HPDE6-E6E7 (cell line): ENCODE results near the gene TRNP1.
A peak's percentile ranks its signal among the peaks of the same experiment; 100 is the strongest.
"Not testable (repeated sequence)": the region's sequence is repeated elsewhere in the genome, so short reads cannot be mapped to it uniquely, and the experiment has no call there.

Source experiments
- DNase-seq: peaks from one replicate; pipeline ENCODE4 v3.0.0; 2011; ENCODE audit warnings: missing footprints; ENCODE audit errors: extremely low spot score

Gene TRNP1, protein sequence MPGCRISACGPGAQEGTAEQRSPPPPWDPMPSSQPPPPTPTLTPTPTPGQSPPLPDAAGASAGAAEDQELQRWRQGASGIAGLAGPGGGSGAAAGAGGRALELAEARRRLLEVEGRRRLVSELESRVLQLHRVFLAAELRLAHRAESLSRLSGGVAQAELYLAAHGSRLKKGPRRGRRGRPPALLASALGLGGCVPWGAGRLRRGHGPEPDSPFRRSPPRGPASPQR

GRCh38 chr1:26993237-26994019 is at the start of gene TRNP1:
TRNP1 (plus strand) TSS chr1:26993692; CDS start chr1:26993787, 95 bp downstream.
- DNase-seq = no peak

- no peak for DNase-seq
Observed at GRCh38 chr1:26945138-26945537, 48.4 kb upstream of the TRNP1 start.

DNA sequence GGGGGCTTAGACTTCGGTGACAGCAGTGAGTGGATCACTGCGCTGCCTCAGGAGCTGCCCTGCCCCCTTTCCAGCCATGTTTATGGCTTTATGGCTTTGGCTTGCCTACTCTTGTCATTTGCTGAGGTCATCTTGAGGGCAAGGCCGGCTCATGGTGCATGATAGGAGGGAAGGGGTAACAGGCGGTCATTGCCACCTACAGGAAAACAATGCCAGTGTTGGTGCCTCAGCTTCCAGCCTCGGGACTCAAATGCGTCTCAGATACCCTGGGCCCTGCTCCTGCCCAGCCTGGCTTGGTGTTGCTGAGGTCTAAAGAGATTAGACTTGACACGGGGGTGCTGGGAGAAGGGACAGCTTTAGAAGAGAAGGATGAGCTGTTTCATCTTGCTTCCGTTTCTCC is 47.8 kb upstream of the TRNP1 start:
- DNase-seq = no peak

- DNase-seq = no peak
Observed at GRCh38 chr1:26946270-26946669, 47.2 kb upstream of the TRNP1 start.

DNA sequence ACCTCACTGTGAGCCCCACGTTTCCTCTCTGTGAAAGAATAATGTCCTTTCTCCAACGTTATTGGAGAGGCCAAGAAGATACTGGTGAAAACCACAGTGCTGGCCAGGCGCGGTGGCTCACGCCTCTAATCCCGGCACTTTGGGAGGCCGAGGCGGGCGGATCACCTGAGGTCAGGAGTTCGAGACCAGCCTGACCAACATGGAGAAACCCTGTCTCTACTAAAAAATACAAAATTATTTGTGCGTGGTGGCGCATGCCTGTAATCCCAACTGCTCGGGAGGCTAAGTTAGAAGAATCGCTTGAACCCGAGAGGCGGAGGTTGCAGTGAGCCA is 44.8 kb upstream of the TRNP1 start:
- DNase-seq = not testable (repeated sequence)

- DNase-seq = no peak
Observed at GRCh38 chr1:26949266-26949925, 44.1 kb upstream of the TRNP1 start.

GRCh38 chr1:26949926-26950319 is 43.6 kb upstream of the TRNP1 start:
- no peak for DNase-seq

DNA sequence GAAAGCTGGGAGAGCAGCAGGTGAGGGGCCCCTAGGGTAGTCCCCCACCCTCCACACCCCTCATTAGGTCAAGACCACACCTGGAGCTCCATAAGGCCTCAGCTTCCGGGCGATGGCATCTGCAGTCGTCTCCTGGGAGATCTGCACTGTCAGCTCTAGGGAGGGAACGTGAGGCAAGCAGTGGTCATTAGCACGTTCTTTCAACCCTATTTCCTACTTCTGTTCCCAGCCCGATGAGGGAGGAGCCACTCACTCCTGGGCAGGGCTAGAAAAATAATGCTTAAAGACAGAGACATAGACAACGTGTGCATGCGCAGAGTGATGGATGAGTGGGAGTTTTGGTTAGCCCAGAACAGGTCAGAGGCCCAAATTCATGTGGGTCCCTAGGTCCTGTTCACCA is 42.9 kb upstream of the TRNP1 start:
- no peak for DNase-seq

DNA sequence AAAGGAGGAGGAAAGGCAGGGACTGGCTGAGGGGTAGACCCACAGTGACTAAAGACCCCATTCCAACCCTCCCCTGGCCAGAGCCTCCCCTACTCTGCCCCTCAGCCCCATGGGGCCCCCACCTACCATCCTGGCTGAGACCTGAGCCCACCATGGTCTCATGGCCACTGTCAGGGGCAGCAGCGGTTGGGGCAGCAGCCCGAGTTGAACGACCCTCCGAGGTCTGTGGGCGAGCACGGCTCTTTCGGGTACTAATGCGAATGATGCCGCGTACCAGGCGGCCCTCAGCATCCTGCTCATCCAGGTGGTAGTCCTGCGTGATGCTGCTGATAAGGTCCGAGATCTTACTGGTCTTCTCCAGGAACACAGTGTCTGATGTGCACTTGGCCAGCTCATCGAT is 42.3 kb upstream of the TRNP1 start:
- no peak for DNase-seq

- no peak for DNase-seq
Observed at GRCh38 chr1:26951821-26952497, 41.5 kb upstream of the TRNP1 start.

GRCh38 chr1:26953374-26953773 is 40.1 kb upstream of the TRNP1 start:
- no peak for DNase-seq

DNA sequence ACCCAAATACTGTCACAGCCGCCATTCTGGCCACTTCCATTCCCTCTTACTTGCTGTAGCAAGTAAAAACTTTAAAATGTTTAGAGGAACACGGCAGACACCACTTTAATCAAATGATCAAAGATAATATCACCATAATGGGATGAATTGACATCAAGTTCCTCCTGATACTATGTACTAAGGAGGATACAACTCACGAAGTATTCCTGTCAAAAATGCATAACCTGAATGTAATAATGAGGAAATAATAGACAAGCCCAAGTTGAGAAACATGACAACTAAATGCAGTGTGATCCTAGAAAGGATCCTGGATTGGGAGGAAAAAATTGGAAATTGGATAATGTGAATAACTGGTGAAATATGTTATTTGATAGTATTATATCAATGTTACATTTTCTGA is 37.2 kb upstream of the TRNP1 start:
- DNase-seq = no peak

GRCh38 chr1:26957306-26957705 is 36.2 kb upstream of the TRNP1 start:
- DNase-seq = no peak

DNA sequence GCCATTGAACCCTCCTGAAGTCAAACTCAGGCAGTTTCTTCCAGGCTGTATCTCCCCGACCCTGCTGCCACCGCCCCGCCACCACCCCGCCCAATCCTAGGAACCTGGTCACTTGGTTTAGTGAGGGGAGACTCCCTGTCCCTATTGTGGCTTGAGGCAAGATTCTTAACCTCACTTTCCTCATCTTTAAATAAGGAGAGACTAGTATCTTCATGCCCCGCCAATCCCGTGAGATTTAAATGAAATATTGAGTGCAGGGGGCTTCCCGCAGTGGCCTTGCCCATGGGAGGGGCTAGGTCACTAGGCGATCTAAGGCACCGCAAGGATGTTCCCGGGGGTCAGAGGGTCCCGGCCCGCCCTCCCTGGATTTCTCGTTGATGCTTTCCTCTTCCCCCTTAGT is 34.2 kb upstream of the TRNP1 start:
- no peak for DNase-seq

GRCh38 chr1:26959722-26960624 is 33.5 kb upstream of the TRNP1 start, which contains the start of gene KDF1:
KDF1 (minus strand) TSS chr1:26960468; CDS start chr1:26952380, 8,088 bp downstream.
- peak; percentile 85 for DNase-seq

DNA sequence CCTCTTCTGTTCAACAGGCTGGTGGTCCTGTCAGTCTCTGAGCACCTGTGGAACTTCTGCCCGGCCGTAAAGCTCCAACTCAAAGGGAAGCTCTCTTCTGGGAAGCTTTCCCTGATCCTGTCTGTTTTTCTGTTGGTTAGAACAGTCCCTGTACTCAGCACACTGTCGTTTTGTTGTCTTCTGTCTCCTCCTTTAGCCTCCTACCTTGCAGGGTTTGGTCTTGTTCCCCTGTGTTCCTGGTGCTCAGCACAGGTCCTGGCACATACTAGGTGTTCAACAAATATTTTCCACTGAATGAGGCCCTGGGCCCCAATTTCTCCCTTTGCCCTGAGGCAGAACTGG is 32.9 kb upstream of the TRNP1 start:
- DNase-seq = no peak

- peak; percentile 67 for DNase-seq
Observed at GRCh38 chr1:26961826-26962225, 31.7 kb upstream of the TRNP1 start.

DNA sequence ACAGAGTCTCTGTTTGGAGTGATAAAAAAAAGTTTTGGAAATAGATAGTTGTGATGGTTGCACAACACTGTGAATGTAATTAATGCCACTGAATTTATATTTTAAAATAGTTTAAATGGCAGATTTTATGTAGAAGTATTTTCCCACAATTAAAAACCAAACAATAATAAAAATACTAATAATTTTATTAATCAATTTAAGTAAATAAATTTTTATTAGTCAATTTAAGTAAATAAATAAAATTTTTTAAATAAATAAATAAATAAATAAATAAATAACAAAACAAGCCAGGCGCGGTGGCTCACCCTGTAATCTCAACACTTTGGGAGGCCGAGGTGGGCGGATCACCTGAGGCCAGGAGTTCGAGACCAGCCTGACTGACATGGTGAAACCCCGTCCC is 28.3 kb upstream of the TRNP1 start:
- no peak for DNase-seq

- DNase-seq = no peak
Observed at GRCh38 chr1:26965628-26966027, 27.9 kb upstream of the TRNP1 start.

- DNase-seq = no peak
Observed at GRCh38 chr1:26970810-26971209, 22.7 kb upstream of the TRNP1 start.

DNA sequence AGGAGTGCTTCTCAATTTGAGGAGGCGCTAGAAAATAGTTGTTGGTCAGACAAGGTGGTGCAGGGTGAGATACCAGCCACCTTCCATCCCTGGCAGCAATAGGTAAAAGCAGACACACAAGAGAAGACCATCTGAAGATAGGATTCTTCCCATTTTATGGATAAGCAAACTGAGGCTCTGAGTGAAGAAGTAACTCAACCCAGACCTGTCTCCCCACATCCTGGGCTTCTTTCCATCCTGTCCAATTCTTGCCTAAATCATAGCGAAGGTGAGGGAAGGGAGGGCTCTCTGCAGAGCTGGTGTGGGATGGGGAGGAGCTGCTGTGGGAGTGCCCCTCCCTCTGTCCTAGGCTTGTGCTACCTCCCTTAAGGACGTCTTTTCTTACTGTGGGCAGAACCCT is 21.9 kb upstream of the TRNP1 start:
- DNase-seq = no peak
